Adipocyte (in vitro differentiated cells): ENCODE results near the gene DCLK1.

Source experiments
- DNase-seq: peaks from one replicate; pipeline ENCODE4 v3.0.0-alpha.2; 2015; ENCODE audit warnings: low read depth
- H3K27me3 ChIP-seq: replicated peaks from 2 replicates; pipeline ENCODE4 v1.7.0; 2013; ENCODE audit warnings: mild to moderate bottlenecking, low read length, moderate library complexity; ENCODE audit not compliant: control insufficient read depth, insufficient read depth
- H3K36me3 ChIP-seq: 2 replicates; pipeline ENCODE4 v1.7.0; 2013; ENCODE audit warnings: low read length, mild to moderate bottlenecking, moderate library complexity; ENCODE audit not compliant: control insufficient read depth, insufficient read depth, severe bottlenecking
- H3K4me1 ChIP-seq: 2 replicates; pipeline ENCODE4 v1.7.0; 2013; ENCODE audit warnings: mild to moderate bottlenecking, low read length, moderate library complexity; ENCODE audit not compliant: control insufficient read depth, insufficient read depth
- H3K4me3 ChIP-seq: 2 replicates; pipeline ENCODE4 v1.7.0; 2013; ENCODE audit warnings: mild to moderate bottlenecking, low read length, moderate library complexity
- H3K9ac ChIP-seq: 2 replicates; pipeline ENCODE4 v1.7.0; 2013; ENCODE audit warnings: mild to moderate bottlenecking, low read length, moderate library complexity
- H3K9me3 ChIP-seq: 2 replicates; pipeline ENCODE4 v1.7.0; 2013; ENCODE audit warnings: mild to moderate bottlenecking, low read length, moderate library complexity; ENCODE audit not compliant: control insufficient read depth

Gene DCLK1

DNA sequence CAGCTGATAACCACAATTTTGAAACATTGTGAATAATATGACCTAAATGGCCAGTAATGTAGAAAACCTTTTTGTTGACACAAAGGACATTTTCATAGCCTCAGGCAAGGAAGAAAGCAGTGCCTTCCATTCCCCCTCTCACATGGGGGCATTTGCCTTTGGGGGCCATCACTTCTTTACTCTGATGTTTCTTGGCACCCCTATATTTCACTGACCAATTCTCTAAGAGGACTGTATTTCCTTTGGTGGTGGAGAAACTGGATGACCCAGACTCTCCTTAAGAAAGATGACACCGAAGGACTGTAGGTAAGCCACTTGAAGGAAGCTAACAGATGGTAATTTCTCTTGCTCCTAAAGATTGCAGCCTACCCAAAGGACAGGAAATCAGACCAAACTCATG is 254.6 kb downstream of the DCLK1 start:
- H3K4me1 ChIP-seq = peaks cover 28% of the 10 kb centered on the region
- no peaks in the 10 kb centered on the region for H3K27me3 ChIP-seq
- no peaks in the 10 kb centered on the region for H3K9me3 ChIP-seq
- no peak overlapping the region for H3K9ac ChIP-seq
- DNase-seq = peak; percentile 32
- no peak overlapping the region for H3K4me3 ChIP-seq
- H3K36me3 ChIP-seq = no peaks in the 10 kb centered on the region

DNA sequence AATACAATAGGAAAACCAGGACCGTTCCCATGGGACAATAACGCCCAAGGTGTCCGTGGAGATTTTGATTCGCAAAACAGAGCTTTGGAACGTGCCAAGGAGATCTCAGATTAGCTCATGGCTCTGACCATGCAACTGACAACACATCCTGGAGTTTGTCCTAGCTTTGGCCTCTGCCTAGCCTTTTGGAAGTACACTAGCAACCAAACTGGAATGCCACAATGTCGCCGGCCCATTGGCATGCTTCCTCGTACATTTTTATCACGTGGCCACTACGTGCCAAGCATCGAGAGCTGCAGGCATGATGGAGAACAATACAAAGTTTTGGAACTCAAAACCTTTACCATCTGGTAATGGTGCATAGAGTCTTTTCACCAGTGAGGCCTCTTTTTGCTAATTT is 256.5 kb downstream of the DCLK1 start:
- no peaks in the 10 kb centered on the region for H3K27me3 ChIP-seq
- DNase-seq = no peak
- H3K4me1 ChIP-seq = peaks cover 28% of the 10 kb centered on the region
- no peak overlapping the region for H3K9ac ChIP-seq
- no peaks in the 10 kb centered on the region for H3K9me3 ChIP-seq
- peaks cover 14% of the 10 kb centered on the region for H3K36me3 ChIP-seq
- H3K4me3 ChIP-seq = no peak overlapping the region

DNA sequence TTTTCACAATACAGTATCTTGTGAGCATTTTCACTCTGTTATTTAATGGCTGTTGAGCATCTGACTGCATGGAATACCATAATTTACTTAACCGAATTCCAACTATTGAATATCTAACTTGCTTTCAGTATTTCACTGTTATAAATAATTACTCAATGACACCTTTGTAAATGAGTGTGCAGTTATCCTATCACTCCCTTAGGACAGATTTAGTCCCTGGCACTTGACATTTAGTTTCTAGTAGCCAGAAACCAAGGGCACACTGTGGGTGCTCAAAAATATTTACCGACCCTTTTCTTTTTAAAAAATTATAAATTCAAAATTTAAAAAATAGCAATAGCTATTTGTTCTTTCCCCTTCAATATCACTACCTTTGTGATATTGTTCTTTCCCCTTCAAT is 258.8 kb downstream of the DCLK1 start:
- no peak overlapping the region for H3K9ac ChIP-seq
- no peak overlapping the region for H3K4me3 ChIP-seq
- H3K27me3 ChIP-seq = no peaks in the 10 kb centered on the region
- peaks cover 28% of the 10 kb centered on the region for H3K4me1 ChIP-seq
- no peaks in the 10 kb centered on the region for H3K9me3 ChIP-seq
- H3K36me3 ChIP-seq = peaks cover 22% of the 10 kb centered on the region
- DNase-seq = no peak

DNA sequence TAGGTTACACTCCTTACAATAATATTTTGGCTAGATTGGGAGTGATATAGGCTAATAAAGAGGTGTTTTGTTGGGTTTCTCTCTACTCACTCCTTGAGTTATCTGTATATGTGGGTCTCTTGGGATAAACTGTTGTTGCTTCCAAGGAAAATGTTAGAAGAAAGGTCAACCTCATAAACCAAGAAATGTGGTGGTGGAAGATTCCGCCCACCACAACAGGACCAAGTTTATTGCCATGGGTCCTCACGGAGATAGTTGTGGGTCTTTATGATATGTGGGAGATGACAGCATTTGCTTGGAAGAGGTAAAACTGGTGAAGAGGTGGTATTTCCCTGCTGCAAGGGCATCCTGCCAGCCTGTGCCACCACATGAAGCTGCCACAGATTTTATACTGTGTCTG is 259.6 kb downstream of the DCLK1 start:
- H3K4me1 ChIP-seq = peaks cover 24% of the 10 kb centered on the region
- DNase-seq = no peak
- H3K9me3 ChIP-seq = no peaks in the 10 kb centered on the region
- no peak overlapping the region for H3K4me3 ChIP-seq
- H3K36me3 ChIP-seq = peaks cover 22% of the 10 kb centered on the region
- H3K27me3 ChIP-seq = no peaks in the 10 kb centered on the region
- H3K9ac ChIP-seq = no peak overlapping the region

DNA sequence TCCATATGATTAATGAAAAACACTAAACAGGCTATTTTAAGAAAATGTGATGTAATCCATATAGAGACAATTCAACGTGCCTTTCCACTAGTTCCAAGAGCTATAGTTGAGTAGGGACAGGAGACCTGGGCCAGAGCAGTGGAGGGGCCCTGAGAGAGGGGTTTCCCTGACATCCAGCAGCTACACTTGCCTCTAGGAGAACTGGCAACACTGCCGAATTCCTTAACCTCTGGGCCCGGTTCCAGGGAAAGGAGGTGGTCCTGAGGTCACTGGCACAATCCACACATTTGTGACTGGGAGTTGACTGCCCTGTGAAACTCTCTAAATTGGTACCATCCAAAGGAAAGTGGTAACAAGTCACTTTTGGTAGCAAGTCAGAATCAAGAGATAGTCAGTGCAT is 264.4 kb downstream of the DCLK1 start:
- Histone ChIP-seq H3K27me3 (no peaks in the 10 kb centered on the region), H3K9ac (no peak overlapping the region), H3K36me3 (peaks cover 22% of the 10 kb centered on the region), H3K4me3 (no peak overlapping the region), H3K4me1 (no peaks in the 10 kb centered on the region), H3K9me3 (no peaks in the 10 kb centered on the region)
- peak; percentile 41 for DNase-seq

DNA sequence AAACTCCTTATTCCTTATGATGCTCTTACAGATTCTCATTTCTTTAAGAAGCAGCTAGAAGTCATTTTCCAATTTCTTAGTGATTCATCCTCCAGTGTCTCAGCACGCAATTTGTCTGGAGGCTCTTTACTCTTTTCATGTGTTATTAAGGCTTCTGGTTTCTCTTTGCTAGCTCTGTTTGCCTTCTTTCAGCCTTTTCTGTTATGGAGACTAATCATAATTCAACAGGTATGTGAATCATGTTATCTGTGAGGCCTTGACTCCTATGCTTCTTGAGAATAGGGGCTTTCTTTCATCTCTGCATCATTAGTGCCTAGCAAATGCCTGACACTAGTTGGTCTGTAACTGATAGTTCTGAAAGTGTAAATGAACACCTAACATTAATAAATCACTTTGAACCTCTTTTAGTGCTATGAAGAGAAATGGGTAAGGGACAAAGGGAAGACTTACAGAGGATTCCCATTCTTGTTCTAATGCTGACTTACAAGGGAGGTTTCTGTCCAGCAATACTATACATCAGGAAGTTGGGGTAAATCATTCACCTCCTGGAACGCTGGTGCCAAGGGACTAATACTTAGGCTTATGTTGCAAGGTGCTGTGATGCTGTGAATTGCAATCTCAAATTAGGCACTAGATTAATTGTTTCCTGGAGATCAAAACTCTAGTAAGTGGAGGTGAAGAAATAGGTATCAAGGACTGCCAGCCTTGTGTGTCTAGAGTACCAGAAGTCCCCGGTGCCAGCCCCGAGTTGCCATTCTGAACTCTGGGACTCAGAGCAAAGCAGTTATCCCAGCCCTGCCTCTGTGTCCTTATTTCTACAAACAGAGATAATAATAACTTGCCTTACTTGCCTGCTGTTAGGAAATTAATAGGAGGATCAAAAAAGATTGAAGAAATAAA is 265.6 kb downstream of the DCLK1 start:
- no peak for DNase-seq
- Histone ChIP-seq H3K4me3 (no peak overlapping the region), H3K4me1 (peaks cover 4% of the 10 kb centered on the region), H3K36me3 (peaks cover 17% of the 10 kb centered on the region), H3K9ac (no peak overlapping the region), H3K27me3 (no peaks in the 10 kb centered on the region), H3K9me3 (no peaks in the 10 kb centered on the region)

DNA sequence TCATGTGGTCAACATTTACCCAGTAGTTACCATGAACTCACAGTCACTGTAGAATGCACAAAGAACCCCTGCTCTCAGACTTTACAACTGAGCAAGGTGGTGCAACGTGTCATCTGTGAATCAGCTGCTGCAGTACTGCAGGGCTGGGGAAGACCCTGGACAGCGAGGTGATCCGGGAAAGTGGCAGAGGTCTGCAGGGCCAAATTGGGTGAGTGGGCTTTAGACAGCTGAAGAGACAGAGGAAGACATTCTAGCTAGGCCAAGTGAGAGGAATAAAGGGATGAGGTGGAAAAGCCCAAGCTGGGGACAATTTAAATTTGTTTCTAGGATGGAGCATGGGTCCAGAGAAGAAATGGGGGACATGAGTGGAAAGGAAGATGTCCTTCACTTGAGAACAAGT is 270.5 kb downstream of the DCLK1 start:
- peaks cover 51% of the 10 kb centered on the region for H3K4me1 ChIP-seq
- H3K9me3 ChIP-seq = no peaks in the 10 kb centered on the region
- DNase-seq = no peak
- H3K36me3 ChIP-seq = no peaks in the 10 kb centered on the region
- H3K4me3 ChIP-seq = no peak overlapping the region
- H3K9ac ChIP-seq = no peak overlapping the region
- H3K27me3 ChIP-seq = no peaks in the 10 kb centered on the region

DNA sequence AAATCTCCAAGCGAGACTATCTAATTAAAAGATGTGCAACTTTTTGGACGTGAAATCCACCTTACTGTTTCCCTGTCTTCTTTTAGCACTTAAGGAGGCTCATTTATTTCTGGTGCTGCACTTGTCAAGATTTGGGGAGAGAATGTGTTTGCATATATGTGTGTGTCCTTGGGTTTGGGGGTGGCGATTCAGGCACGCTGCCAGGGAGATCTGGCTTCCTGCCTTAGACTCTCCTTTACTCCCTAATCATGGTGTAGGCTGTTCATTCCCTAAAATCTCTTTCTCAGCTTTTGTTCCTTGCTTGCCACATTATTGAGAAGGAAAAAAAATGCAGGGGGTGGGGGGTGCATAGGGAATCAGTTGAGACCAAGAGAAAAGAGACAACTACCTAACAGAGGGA is 271.2 kb downstream of the DCLK1 start:
- peaks cover 53% of the 10 kb centered on the region for H3K4me1 ChIP-seq
- H3K36me3 ChIP-seq = no peaks in the 10 kb centered on the region
- H3K9me3 ChIP-seq = no peaks in the 10 kb centered on the region
- H3K27me3 ChIP-seq = no peaks in the 10 kb centered on the region
- peak overlapping the region; percentile 24 for H3K4me3 ChIP-seq
- DNase-seq = no peak
- H3K9ac ChIP-seq = no peak overlapping the region

DNA sequence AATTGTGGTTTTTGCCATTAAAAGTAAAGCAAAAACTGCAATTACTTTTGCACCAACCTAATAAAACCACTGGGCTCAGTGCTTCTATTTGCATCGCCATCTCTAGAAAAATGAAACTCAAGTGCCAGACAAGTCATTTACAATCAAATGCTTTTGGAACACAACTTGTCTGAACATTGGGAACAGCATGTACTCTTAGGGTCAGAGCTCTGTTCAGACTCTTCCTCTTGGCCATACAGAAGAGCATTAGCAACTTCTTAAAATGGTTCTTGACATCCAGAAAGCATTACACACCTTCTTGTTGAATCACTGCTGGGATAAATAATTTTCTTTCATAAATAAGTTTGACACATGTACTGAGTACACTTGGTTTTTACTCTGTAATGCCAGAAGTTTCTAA is 272.5 kb downstream of the DCLK1 start:
- H3K9ac ChIP-seq = peak overlapping the region; percentile 70
- peak; percentile 47 for DNase-seq

DNA sequence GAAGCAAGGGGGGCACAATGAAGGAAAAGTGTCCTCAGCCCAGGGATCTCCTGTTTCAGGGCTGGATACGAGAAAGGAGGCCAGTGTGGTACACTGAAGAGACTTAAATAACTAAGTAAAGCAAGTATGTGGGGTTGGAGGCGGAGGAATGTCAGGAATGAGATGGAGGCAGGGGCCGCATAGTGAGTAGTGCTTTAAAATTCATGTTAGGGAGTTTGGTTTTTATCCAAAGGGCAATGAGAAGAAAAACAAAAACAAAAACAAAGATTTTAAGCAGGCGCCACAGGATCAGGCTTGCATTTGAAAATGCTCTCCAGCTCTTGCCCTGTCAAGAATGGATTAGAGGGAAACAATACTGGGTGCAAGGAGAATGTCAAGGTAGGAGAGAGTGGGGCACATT is 273.4 kb downstream of the DCLK1 start:
- Histone ChIP-seq H3K9me3 (no peaks in the 10 kb centered on the region), H3K36me3 (peaks cover 8% of the 10 kb centered on the region), H3K4me1 (peaks cover 53% of the 10 kb centered on the region), H3K9ac (peak overlapping the region; percentile 70), H3K27me3 (no peaks in the 10 kb centered on the region), H3K4me3 (peak overlapping the region; percentile 33)
- peak; percentile 66 for DNase-seq

More for the DNA sequence above, 272.5 kb downstream of the DCLK1 start:
- Histone ChIP-seq H3K9me3 (no peaks in the 10 kb centered on the region), H3K4me1 (peaks cover 53% of the 10 kb centered on the region), H3K4me3 (peak overlapping the region; percentile 33), H3K27me3 (no peaks in the 10 kb centered on the region), H3K36me3 (peaks cover 7% of the 10 kb centered on the region)

DNA sequence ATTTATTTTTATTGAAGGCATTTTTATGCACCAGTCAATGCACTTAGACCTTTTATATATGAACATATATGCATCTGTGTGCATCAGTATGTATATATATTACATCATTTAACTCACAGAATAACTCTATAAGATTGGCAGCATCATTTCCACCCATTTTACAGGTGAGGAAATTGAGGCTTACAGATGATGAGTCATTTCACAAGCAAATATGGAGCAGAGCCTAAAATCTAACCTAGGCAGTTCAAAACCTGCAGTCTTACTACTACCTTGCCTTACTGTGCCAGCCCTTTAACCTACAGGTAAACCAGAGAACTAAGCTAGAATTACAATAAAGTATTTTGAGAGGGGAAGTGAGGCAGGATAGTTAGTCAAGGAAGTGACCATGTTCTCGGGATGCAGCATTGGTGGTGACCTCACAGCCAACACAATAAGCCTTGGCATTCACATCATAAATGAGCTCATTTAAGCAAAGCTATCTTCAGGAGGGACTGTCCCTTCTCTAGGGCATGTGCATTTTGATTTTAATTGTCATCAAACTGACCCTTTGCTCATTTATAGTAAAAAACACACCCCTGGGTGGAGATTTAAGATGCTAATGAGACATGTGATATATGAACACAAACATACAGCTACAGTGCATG is 274.3 kb downstream of the DCLK1 start:
- Histone ChIP-seq H3K9me3 (no peaks in the 10 kb centered on the region), H3K4me1 (peaks cover 53% of the 10 kb centered on the region)

More for the DNA sequence above, 274.3 kb downstream of the DCLK1 start:
- Histone ChIP-seq H3K27me3 (no peaks in the 10 kb centered on the region), H3K36me3 (peaks cover 8% of the 10 kb centered on the region), H3K9ac (peak overlapping the region; percentile 70), H3K4me3 (no peak overlapping the region)
- DNase-seq = no peak
